LNCAP (cell line): ENCODE results near the gene PIGO.
A peak's percentile ranks its signal among the peaks of the same experiment; 100 is the strongest.

ENCODE experiments used
- TF ChIP-seq, protein P1 (sequence below): fragments of 450-650 bp; IDR thresholded peaks from 2 replicates; pipeline ENCODE4 v1.5.1; 2017; ENCODE audit warnings: mild to moderate bottlenecking

Gene PIGO

DNA sequence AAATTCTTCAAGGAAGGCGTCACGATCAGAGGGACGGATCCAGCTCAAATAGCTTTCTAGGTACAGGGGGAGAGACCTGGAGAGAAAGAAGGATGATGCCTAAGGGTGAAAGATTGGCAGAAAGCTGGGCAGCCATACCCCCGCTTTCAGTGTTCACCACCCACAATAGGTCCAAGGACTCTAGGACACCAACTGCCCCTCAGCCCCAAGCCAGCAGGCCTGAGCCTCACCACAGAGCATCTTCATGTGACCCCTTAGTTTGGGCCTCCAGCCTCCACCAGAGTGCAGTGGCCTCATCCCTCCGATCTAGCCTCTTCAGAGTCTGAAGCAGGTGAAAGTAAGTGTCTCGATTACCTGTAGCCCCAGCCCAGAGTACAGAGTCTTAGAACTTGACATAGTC lies 22.2 kb downstream of the PIGO start:
- TF ChIP-seq, protein P1, sequence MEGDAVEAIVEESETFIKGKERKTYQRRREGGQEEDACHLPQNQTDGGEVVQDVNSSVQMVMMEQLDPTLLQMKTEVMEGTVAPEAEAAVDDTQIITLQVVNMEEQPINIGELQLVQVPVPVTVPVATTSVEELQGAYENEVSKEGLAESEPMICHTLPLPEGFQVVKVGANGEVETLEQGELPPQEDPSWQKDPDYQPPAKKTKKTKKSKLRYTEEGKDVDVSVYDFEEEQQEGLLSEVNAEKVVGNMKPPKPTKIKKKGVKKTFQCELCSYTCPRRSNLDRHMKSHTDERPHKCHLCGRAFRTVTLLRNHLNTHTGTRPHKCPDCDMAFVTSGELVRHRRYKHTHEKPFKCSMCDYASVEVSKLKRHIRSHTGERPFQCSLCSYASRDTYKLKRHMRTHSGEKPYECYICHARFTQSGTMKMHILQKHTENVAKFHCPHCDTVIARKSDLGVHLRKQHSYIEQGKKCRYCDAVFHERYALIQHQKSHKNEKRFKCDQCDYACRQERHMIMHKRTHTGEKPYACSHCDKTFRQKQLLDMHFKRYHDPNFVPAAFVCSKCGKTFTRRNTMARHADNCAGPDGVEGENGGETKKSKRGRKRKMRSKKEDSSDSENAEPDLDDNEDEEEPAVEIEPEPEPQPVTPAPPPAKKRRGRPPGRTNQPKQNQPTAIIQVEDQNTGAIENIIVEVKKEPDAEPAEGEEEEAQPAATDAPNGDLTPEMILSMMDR: no peak

GRCh38 chr9:35073279-35073612 lies 23.1 kb downstream of the PIGO start:
- TF ChIP-seq, protein P1: no peak

- TF ChIP-seq, protein P1: no peak
Observed at GRCh38 chr9:35072461-35073278, 23.7 kb downstream of the PIGO start, which contains the start of gene VCP. Gene VCP, minus strand, starts transcription at chr9:35072625. Its CDS starts 272 bp downstream, at chr9:35072353.

DNA sequence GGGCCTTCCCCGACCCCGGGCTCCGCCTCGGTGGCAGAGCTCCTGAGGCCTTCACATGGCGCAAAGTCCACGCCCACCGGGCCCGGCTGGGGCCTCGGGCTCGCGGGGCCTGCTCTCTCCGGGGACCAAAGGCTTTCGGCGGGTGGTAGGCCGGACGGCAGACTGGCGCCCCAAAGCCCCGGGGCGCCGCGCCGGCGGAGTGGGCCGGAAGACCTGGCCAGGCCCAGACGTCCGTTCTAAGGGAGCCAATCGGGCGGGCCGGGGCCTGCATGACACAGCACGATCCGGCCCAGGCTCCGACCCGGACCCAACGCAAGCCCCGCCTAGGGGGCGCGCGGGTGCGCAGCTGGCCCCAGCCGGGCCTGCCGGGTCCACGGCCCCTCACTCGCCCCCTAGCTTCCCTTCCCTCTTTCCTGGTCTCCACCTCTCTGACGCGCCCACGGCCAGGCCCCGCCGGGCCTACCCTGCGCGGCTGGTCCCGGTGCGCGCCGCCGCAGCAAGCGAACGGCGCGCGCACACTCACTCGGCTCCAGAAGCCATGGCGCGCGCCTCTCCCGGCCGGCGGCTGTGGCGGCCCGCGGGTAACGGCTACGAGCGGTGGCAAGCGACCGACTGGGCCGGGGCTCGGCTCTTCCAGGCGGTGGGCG lies 24.5 kb downstream of the PIGO start:
- TF ChIP-seq, protein P1: peak; percentile 41

- TF ChIP-seq, protein P1: no peak
Observed at GRCh38 chr9:35070823-35071813, 25.3 kb downstream of the PIGO start.

DNA sequence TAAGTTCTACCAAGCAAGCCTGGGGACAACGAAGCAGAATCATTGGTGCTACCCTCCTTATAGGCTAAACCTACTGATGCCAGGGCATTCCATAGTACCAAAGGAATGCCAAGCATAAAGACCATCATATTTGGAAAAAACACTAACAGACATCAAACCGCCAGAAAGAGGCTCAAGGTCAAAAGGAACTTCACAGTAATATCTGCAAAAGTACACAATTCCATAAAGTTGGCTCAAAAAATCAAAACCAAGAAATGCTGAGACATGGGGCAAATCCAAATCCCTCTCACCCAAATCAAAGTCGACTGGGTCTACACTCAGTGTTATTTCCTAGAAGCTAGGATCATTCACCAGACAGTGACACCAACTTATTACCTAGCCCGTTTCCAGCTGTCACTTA lies 27.4 kb downstream of the PIGO start:
- TF ChIP-seq, protein P1: no peak

GRCh38 chr9:35067056-35067455 lies 29.3 kb downstream of the PIGO start:
- TF ChIP-seq, protein P1: no peak
